Middle frontal gyrus (tissue), 1 donor: ENCODE measurements around the gene EFCAB8.
"Not testable (repeated sequence)": the region's sequence is repeated elsewhere in the genome, so short reads cannot be mapped to it uniquely, and the experiment has no call there.

Source experiments
- DNase-seq: peaks from one replicate; pipeline ENCODE4 v3.0.0-alpha.2; 2015; ENCODE audit warnings: low spot score; ENCODE audit errors: extremely low spot score

The EFCAB8 gene

DNA sequence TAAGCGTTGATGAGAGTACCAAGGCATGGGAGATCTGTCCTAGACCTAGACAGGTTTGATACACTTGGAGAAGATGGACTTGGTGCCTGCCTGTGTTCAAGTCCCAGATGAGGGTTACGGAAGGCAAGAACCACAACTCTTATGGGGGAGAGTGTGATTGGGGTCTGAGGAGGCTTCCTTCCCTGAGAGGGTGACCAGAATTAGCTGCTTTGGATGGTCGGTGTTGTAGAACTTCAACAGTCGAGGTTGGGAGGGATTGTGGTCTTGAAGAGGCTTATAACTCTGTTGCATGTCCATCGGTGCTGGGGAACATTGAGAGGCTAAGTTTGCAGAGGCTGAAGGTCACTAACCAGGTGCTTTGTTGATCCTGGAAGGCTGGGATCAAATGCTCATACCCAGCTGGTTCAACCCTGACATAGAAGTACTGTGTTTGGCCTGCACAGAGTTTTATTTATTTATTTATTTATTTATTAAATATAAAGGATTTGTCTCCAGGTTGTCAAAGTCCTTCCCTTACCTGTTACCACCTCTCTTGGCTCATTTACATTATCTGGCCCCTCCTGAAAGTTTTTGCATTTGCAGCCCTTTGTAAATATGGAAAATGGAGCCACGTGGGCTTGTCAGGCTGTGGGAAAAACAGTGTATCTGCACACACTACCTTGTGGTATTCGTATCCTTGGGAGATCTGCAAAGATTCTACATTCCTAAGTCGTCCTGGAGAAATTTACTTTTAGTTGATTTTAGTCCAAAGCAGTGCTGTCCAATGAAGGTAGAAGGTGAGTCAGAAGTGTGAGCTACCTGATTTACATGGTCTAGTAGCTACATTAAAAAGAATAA is 15.8 kb upstream of the EFCAB8 start:
- DNase-seq, result no peak

DNA sequence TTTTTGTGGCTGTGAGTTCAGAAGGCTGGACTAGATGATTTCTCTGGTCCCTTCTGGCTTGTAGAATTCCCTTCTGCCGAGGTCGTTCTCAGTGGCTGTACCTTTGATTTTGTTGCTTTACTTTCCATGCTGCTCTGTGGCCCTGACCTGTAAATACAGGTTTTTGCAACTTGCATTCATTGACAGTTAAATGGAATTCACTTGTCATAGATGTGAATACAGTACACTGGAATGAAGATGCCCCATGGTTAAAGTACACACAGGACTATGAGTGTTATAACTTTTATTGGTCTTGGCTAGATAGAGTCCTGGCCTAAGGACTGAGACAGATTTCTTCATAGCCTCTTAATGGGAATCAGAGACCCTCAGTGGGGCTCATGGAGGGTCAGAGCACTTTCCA is 12.9 kb upstream of the EFCAB8 start:
- no peak for DNase-seq

DNA sequence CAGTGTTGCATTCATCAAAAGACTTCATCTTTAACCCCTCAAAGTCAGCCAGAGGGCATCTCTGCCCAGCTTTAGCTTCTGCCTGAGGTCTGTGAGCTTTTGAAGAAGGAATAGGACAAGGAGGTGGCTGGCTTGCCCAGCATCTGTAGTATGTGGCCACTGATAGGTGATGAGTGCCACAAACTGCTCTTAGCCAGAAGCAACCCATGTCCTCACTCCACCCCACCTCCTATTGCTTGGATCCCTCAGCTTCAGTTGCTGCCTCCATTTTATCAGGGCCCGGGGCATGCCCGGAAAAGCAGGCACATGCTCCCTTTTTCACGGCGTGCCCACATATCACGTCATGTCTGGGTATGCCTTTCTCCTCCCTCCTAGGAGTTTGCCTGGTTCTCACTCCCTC is 11.9 kb upstream of the EFCAB8 start:
- DNase-seq, result no peak

DNA sequence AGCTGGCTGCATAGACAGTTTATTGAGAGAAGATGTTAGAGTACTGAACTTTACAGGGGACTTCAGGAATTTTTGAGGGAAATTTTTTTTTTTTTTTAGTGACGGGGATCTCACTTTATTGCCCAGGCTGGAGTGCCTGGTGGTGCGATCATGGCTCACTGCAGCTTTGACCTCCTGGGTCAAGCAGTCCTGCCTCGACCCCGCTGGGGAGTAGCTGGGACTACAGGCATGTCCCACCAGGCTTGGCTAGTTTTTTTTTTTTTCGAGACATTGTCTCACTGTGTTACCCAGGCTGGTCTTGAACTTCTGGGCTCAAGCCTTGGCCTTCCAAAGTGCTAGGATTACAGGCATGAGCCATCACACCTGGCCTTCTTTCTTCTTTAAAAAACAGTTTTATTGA is 10.8 kb upstream of the EFCAB8 start:
- no peak for DNase-seq

DNA sequence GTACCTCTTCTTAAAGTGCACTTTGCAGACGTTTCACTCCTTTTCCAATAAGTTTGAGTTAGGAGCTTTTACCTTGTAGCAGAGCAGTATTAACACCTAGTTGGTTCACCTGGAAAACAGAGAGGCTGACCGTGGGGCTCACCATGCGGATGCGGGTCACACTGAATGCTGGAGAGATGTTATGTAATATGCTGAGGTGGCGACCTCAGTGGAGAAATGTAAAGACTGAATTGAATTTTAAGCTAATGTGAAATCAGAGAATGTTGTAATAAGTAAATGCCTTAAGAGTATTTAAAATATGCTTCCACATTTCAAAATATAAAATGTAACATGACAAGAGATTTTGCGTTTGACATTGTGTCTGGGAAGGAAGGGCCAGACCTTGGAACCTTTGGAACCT is 9.9 kb upstream of the EFCAB8 start:
- no peak for DNase-seq

DNA sequence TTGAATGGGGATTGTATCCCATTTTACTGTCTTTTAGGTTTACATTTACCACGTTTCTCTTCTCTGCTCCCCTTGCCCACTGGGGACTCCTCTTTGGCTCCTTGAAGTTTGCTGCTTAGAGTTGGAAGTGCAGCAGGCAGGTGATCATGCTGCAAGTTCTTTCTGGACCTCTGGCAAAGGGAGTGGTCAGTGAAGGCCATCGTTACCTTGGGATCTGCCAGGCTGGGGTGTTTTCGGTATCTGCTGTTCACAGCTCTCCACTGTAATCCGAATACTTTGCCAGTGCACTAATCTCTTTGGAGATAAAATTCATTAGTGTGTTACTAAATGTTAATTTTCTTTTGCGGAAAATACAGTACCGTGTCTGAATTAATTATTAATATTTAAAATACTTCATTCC is 9.1 kb upstream of the EFCAB8 start:
- no peak for DNase-seq

DNA sequence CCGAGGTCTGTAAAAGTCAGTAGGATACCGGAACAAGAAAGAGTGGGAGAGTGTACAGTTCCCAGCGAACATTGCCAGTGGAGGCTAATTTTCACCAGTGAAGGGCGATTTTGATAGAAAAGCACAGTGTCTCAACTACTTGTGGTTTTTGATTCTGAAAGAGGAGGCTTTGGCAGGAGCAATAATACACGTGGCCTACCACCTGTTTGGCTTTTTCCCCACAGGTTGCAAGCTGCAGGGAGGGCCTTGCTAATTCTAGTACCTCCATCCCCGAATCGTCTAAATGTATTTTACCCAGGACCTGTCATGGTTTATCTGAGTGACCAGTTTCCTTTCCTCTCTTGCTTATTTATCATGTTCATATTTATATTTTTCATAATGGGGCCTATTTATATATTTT is 3.3 kb upstream of the EFCAB8 start:
- DNase-seq, result no peak

DNA sequence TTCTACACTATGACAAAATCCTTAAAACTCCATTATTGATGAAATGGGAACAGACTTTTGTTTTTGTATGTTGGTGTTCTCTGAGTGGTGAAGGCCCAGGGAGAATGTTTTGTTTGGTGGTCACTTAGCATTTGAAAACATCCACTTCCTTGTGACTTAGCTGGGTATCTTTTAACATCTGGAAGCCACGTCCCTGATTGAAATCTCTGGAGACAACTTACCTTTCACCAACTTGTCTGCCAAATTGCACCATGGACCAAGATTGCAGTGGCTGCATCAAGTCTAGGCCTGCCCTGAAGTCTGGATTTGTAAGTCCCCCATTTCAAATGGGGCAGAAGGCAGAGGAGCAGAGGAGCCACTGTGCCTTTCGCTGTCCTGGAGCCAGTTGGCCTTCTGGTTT is 534 bp upstream of the EFCAB8 start:
- DNase-seq, result no peak

DNA sequence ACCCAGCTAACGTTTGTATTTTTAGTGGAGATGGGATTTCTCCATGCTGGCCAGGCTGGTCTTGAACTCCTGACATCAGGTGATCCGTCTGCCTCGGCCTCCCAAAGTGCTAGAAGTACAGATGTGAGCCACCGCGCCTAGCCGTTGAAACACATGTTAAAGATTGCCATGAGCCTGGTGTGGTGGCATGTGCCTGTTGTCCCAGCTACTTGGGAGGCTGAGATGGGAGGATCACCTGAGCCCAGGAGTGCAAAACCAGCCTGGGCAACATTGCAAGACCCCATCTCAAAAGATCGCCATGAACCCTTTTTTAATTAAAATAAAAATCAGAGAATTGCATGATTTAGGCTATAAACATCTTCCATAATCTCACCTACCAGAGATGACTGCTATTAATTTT is 2.7 kb downstream of the EFCAB8 start:
- no peak for DNase-seq

DNA sequence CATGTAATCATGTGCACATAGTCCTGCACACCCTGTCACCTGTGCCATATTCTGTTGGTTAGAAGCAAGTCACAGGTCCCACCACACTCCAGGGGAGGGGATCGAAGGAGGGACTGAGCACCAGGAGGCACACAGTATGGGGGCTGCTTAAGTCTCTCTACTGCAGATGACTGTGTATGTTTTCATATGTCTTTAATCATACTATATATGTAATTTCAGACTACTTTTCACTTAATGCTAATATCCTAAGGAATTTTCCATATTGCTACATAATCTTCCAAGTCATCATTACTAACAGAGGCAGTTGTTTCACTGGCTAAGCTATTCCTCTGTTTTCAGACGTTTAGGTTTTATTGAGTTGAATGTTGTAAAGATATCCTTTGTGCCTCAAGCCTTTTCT is 10.8 kb downstream of the EFCAB8 start:
- DNase-seq, result no peak

DNA sequence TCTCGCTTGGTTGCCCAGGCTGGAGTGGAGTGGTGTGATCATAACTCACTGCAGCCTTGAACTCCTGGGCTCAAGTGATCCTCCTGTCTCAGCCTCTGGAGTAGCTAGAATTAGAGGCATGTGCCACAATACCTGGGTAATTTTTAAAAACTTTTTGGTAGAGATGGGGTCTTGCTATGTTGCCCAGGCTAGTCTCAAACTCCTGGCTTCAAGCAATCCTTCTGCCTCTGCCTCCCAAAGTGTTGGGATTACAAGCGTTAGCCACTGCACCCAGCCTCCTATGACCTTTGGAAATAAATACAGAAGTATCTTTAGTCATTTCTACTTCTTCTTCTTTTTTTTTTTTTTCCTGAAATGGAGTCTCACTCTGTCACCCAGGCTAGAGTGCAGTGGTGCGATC is 11.8 kb downstream of the EFCAB8 start:
- DNase-seq, result not testable (repeated sequence)

DNA sequence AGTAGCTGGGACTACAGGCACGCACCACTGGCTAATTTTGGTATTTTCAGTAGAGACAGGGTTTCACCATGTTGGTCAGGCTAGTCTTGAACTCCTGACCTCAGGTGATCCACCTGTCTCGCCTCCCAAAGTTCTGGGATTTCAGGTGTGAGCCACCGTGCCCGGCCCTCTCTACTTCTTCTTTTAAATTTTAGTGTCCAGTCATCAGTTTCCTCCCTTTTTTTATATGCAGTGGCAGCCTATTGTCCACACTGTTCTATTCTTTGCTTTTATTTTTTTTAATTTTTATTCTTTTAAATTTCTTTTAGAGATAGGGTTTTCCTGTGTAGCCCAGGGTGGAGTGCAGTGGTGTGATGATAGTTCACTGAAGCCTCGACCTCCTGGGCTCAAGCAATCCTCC is 12.3 kb downstream of the EFCAB8 start:
- no peak for DNase-seq

DNA sequence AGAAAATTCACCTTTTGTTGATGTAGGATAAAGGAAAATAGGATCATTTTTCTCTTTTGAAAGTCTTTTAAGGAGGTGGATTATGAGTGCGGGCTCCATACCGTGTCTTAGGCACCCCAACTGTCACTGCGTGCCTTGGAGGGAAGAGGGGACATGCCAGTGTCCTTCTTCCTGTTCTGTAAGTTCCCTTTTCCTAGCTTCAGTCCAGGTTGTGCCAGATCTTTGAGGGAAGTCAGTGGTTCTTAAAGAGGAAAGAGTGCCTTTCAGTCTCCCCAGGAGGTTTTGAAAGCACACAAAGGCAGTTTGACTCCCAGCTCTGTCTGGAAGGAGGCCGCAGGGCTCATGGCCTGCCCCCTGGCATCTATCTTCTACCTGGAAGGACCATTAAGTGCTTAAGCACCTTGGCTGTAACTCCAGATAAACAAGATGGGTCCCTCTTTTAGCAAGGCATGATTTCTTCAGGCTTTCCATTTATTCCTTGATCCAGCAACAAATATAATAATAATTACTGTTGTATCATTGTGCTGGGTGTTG is 13.0 kb downstream of the EFCAB8 start:
- no peak for DNase-seq

DNA sequence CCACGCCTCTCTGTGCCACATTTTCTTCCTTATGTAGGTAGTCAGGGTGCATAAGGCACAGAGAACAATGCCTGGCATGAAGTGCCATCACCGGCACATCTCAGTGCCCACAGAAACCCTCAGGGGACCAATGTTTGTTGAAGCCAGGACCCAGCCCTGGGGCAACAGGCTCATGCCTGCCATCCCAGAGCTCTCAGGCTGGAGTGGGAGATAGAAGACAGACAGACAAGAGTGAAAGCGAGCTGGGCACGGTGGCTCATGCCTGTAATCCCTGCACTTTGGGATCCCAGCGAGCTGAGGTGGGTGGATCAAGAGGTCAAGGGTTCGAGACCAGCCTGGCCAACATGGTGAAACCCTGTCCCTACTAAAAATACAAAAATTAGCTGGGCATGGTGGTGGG is 13.5 kb downstream of the EFCAB8 start:
- DNase-seq, result no peak

DNA sequence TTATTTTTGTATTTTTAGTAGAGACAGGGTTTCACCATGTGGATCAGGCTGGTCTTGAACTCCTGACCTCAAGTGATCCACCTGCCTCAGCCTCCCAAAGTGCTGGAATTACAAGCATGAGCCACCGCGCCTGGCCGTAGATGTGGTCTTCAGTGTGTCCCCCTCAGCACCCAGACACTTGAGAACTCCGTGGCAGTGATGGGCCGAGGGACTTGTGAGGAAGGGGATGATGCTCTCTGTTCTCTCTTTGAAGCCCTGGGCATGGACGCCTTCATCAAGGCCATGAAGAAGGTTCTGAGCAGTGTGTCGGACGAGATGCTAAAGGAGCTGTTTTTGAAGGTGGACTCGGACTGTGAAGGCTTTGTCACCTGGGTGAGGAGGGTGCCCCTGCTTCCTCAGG is 16.9 kb downstream of the EFCAB8 start:
- no peak for DNase-seq

DNA sequence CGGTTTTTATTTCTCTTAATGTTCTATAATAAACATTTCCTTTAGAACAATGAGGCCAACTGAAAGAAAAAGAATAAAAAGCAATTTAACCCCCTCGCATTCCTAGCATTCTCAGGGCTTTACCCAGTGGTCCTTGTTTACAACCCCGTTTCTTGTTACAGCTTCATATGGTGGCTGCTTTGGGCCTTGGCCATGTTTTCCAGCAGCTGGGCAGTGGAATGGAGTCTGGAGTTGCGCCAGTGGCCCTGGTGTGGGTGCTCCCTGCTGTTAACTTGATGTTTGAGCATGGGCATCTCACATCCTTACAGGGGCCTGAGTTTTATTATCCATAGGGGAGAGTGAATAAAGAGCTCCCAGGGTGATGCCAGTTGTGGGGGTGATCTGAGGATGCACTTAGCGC is 18.8 kb downstream of the EFCAB8 start:
- DNase-seq, result no peak

DNA sequence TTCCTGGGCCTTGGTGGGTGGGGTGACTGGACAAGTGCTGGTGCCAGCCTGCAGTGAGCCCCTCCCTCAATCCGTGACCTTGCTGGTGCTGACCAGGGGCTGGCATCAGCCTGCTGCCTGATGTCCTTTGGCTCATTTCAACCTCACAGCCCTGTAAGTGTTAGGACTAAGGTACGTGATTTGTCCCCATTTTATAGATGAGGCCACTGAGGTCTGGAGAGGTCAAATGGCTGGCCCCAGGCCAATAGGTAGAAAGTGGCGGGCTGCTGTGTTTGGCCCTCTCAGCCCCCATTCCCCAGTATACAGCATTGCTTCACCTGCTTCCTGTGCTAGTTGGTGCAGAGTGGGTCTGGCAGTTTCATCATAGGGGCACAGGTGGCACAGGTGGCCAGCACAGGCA is 20.1 kb downstream of the EFCAB8 start:
- DNase-seq, result no peak

DNA sequence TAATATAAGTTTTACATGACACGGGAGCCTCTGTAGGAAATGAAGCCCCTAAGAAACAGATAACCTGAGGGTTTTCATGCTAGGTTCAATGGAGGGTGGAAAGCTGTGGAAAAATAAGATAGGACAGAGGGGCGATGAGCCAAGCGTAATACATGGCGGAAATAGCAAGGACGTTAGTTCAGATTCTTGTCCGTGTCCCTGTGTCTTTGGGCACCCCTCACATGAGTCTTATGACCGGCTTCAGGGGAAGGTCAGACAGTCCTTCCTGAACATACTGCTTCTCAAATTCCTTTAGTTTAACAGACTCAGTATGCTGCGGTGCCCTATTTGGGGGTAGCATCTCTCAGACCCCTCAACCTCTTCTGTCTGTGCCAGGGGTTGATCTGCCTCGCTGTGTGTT is 20.8 kb downstream of the EFCAB8 start:
- no peak for DNase-seq

DNA sequence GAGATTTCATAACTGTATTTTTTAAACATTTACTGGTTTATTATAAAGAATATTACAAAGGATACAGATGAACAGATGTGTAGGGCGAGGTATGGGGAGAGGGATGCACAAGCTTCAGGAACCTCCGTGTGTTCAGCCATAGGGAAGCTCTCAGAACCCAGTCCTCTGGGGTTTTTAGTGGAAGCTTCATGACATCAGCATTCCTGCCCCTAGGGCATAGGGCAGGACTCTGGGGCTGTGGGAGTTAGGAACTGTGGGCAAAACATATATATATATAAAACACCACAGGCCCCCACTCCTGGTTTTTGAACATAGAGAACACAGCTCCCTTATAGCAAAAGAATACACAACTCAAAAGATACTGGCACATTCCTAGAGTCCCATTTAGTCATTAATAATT is 21.9 kb downstream of the EFCAB8 start:
- no peak for DNase-seq

DNA sequence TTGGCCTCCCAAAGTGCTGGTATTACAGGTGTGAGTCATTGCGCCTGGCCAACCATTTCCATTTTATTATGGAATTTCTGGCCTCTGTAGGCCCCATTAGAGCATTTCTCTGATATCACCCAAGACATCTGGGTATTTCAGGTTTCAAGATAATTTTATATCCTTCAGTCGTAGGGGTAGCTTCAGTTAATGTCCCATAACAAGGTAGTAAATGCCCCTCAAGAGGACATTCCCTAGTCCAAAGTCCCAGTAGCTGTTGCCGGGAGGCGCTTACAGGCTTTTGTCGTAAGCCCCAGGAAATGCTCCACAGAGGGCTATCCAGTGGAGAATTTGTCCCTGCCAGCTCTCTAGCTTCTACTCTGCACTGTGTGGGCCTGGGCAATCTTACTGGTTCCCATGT is 24.4 kb downstream of the EFCAB8 start:
- DNase-seq, result no peak

DNA sequence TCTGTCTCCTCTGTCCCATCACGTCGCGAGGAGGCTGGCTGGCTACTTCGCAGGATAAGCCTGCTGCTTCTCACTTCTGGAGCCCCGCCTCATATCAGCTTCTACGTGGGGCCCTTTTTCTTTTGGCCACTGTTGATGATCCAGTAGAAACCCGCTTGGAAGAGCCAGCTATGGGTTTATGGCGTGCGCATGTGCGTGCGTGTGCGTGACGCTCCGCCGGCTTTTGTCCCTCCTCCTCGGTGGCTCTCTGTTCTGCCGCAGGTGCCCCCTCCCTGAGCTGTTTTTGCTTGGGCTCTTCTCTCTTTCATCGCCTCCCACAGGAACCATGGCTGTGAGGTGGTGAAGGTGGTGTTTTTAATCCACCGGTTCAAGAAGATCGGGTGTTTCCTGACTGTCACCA is 26.5 kb downstream of the EFCAB8 start:
- no peak for DNase-seq

DNA sequence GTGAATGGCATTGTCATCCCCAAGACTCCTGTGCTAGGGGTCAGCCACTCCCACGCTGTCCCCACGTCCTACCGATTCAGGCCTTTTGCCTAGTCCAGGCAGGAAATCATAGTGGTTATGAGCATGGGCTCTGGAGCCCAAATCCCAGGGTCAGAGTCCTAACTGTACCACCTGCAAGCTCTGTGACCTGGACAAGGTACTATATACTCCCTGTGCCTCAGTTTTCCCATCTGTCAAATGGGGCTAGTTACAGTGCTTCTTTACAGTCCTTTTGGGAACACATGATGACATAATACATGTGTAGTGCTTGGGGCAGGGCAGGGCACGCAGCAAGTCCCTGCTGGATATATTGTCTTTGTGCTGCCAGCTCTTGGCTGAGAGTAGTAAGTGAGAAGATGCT is 27.2 kb downstream of the EFCAB8 start:
- no peak for DNase-seq

DNA sequence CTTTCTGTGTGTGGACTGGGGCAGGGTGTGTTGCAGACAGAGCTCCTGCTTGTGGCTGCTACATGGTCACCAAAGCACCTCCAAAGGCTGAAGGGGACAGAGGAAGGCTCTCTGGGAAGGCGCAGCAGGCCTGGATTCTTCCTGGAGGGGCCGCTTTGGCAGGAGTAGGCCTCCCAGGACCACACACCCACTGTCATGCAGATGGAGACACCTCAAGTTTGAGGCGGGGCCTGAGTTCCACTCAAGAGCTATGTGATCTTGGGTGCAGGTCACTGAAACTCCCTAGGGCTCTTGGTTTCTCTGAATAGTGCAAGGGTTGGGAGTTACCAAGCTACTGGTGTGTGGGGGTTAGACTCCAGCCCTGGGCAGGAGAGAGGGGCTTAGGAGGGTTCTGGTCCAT is 27.9 kb downstream of the EFCAB8 start:
- no peak for DNase-seq

DNA sequence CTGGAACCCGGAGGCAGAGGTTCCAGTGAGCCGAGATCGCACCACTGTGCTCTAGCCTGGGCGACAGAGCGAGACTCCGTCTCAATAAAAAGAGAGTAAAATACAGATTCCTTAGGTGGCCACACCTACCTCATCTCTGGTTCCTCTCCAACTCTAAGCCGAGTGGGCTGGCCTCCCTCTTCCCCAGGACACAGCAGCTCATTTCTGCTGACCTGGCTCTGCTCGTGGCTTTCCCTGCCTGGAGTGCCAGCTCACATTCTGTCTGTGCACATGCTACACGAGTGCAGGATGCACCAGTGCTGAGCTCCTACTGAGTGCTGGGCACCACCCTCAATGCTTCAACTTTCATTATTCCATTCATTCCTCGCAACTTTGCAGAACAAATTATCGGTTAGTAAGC is 28.8 kb downstream of the EFCAB8 start:
- DNase-seq, result no peak
